Peyer's patch (tissue), 4 donors: ENCODE measurements around the gene SCN3A.

Experiments used
- CTCF ChIP-seq, 6 experiments: fragments of 450-650 bp in 4 of 6; fragments of 200-600 bp in 2 of 6; sonication (generic) in 1 of 6; IDR thresholded peaks; one replicate each; pipeline ENCODE4 v1.5.1; 2017 to 2019; ENCODE audit warnings: antibody characterized with exemption in 6 of 6, mild to moderate bottlenecking in 3 of 6, moderate library complexity in 1 of 6
- POLR2A ChIP-seq, 2 donors: fragments of 450-650 bp; IDR thresholded peaks; one replicate each; pipeline ENCODE4 v1.5.1; 2017; ENCODE audit warnings: antibody characterized with exemption in 2 of 2, mild to moderate bottlenecking in 2 of 2, moderate library complexity in 2 of 2

DNA sequence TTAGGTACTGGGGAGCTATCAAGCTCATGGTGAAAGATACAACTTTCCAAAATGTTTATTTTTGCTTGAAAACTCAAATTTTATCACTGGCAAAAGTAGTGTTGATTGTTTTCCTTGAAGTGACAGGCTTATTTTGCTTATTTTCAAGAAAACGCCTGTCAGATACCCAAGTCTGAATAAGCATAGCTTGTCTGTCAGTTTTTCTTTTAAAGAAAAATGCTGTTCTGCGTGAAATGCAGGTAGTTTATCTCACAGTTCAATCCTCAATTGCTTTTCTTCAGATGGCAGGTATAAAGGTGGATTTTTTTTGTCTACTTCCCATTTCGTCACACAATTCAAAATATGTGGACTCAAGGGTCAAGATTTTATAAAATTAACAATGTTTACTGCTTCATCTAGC lies 145.9 kb downstream of the SCN3A start:
- TF ChIP-seq CTCF (IDR thresholded peaks at IDR 0.05) (no peak), POLR2A (IDR thresholded peaks at IDR 0.05) (no peak)
